GM10266 (cell line): ENCODE measurements around the gene ANKRD33B.
"Not testable (repeated sequence)": the region's sequence is repeated elsewhere in the genome, so short reads cannot be mapped to it uniquely, and the experiment has no call there.

Experiments used
- DNase-seq: peaks from one replicate; pipeline ENCODE4 v3.0.0; 2012; ENCODE audit errors: extremely low spot score
- CTCF ChIP-seq: IDR thresholded peaks from 2 replicates; pipeline ENCODE4 v1.5.1; 2012; ENCODE audit warnings: mild to moderate bottlenecking, low read depth; ENCODE audit not compliant: control insufficient read depth, insufficient read depth; ENCODE audit errors: missing control alignments

ANKRD33B gene

GRCh38 chr5:10600626-10601245 lies 36.9 kb downstream of the ANKRD33B start:
- DNase-seq = no peak
- no peak for TF ChIP-seq CTCF

- TF ChIP-seq CTCF = no peak
- DNase-seq = no peak
Observed at GRCh38 chr5:10601246-10602030, 37.6 kb downstream of the ANKRD33B start.

- no peak for DNase-seq
- TF ChIP-seq CTCF = no peak
Observed at GRCh38 chr5:10602031-10602806, 38.3 kb downstream of the ANKRD33B start.

GRCh38 chr5:10604975-10605374 lies 41.1 kb downstream of the ANKRD33B start:
- DNase-seq = no peak
- no peak for TF ChIP-seq CTCF

GRCh38 chr5:10606632-10607022 lies 42.8 kb downstream of the ANKRD33B start:
- DNase-seq = not testable (repeated sequence)

- DNase-seq = peak; percentile 58
- TF ChIP-seq CTCF = no peak
Observed at GRCh38 chr5:10607023-10607665, 43.3 kb downstream of the ANKRD33B start.

GRCh38 chr5:10607666-10608073 lies 43.8 kb downstream of the ANKRD33B start:
- no peak for DNase-seq
- TF ChIP-seq CTCF = peak; percentile 52

- DNase-seq = not testable (repeated sequence)
Observed at GRCh38 chr5:10608081-10608480, 44.2 kb downstream of the ANKRD33B start.
